AG04450 (cell line): ENCODE data around the gene SAT2. TPM values are rescaled to one million over a fixed set of nuclear protein-coding genes. Genes with fewer than 3 reads are reported as not detected.

ENCODE experiments used
- CTCF ChIA-PET: fragments of 300-600, 350-600 bp; formaldehyde crosslinking; extraction: SDS; loops from one replicate; lab custom pipeline; 2022; ENCODE audit warnings: antibody characterized with exemption, inconsistent platforms; lab: Charles Lee
- POLR2A ChIA-PET: fragments of 350-600 bp; formaldehyde crosslinking; extraction: SDS; loops from one replicate; lab custom pipeline; 2021; ENCODE audit warnings: antibody characterized with exemption, inconsistent platforms; lab: Yijun Ruan, JAX
- DNase-seq: peaks from one replicate; pipeline ENCODE4 v3.0.0-alpha.2; 2011; ENCODE audit warnings: low read depth, low spot score
- H3K27ac ChIP-seq: one replicate; pipeline ENCODE4 v1.5.1; 2012; ENCODE audit warnings: low read depth, low read length, control low read depth
- H3K27me3 ChIP-seq: one replicate; pipeline ENCODE4 v1.6.0; 2012; ENCODE audit warnings: low read length; ENCODE audit not compliant: control insufficient read depth, insufficient read depth
- H3K4me3 ChIP-seq: 2 replicates; pipeline ENCODE4 v1.5.1; 2011; ENCODE audit warnings: mild to moderate bottlenecking, low read depth, low read length, control low read depth
- H3K9me3 ChIP-seq: 2 replicates; pipeline ENCODE4 v1.5.1; 2012; ENCODE audit warnings: low read length; ENCODE audit not compliant: control insufficient read depth, insufficient read depth
- polyA plus RNA-seq: library from polyadenylated mRNA; depleted of rRNA; stranded (reverse); fragments of >200 nt; gene quantifications from 2 replicates; pipeline ENCODE4 v1.2.3, GENCODE V29; 2011
- TF ChIP-seq, protein P1 (sequence below): IDR thresholded peaks from 2 replicates; pipeline ENCODE4 v1.5.1; 2011; ENCODE audit warnings: low read depth, low read length, control low read depth, inconsistent platforms

Gene SAT2
- polyA plus RNA-seq, 1 experiment = 54.1 TPM

GRCh38 chr17:7640783-7641182 is 13.2 kb upstream of the SAT2 start:
- H3K27ac ChIP-seq = no peak overlapping the region
- peaks cover 7% of the 10 kb centered on the region for H3K27me3 ChIP-seq
- H3K4me3 ChIP-seq = no peak overlapping the region
- TF ChIP-seq, protein P1, sequence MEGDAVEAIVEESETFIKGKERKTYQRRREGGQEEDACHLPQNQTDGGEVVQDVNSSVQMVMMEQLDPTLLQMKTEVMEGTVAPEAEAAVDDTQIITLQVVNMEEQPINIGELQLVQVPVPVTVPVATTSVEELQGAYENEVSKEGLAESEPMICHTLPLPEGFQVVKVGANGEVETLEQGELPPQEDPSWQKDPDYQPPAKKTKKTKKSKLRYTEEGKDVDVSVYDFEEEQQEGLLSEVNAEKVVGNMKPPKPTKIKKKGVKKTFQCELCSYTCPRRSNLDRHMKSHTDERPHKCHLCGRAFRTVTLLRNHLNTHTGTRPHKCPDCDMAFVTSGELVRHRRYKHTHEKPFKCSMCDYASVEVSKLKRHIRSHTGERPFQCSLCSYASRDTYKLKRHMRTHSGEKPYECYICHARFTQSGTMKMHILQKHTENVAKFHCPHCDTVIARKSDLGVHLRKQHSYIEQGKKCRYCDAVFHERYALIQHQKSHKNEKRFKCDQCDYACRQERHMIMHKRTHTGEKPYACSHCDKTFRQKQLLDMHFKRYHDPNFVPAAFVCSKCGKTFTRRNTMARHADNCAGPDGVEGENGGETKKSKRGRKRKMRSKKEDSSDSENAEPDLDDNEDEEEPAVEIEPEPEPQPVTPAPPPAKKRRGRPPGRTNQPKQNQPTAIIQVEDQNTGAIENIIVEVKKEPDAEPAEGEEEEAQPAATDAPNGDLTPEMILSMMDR = no peak
- POLR2A ChIA-PET = no interaction called here
- peaks cover 7% of the 10 kb centered on the region; the same call in 1 of the 2 replicates for H3K9me3 ChIP-seq
- no peak for DNase-seq
- CTCF ChIA-PET = interaction anchor here (1.2 kb wide), 1 partner anchor 9 kb away, joined by 3 read pairs; no protein-coding TSS in a partner anchor

GRCh38 chr17:7636163-7636562 is 8.5 kb upstream of the SAT2 start:
- peaks cover 7% of the 10 kb centered on the region; the same call in 1 of the 2 replicates for H3K9me3 ChIP-seq

DNA sequence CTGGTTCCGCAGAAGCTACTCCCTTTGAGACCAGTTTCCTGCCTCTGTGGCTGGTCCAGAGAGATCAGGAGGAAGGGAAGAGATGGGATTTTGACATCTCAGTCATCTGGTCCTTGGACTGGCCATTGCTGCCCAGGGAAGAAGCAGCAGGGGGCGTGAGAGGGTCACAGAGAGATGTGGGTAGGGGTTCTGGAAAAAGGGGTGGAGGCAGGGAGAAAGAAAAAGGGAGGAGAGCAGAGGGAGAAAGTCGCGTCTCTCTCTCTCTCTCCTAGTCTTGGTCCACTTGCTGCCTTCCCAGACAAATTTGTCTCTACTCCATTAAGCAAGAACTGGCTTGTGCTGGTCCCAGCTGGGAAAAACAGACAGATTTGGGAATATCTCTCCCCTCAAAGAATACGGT is 6.8 kb upstream of the SAT2 start:
- CTCF ChIA-PET = interaction anchor here (0.5 to 6.2 kb wide), 6 partner anchors 8 to 560 kb away, joined by 3 to 134 read pairs (median 6); partner anchors contain the start of genes TP53 and WRAP53
- POLR2A ChIA-PET = interaction anchor here (0.6 to 3.7 kb wide), 2 partner anchors 53 to 278 kb away, joined by 3 to 17 read pairs; partner anchors contain the start of genes TP53 and WRAP53
- Histone ChIP-seq H3K27ac (no peak overlapping the region), H3K27me3 (peaks cover 3% of the 10 kb centered on the region), H3K4me3 (no peak overlapping the region), H3K9me3 (no peaks in the 10 kb centered on the region)
- DNase-seq = no peak
- TF ChIP-seq, protein P1 = peak; percentile 77

More at GRCh38 chr17:7636163-7636562, 8.5 kb upstream of the SAT2 start:
- ChIA-PET POLR2A (no interaction called here), CTCF (interaction anchor here (0.6 to 1.0 kb wide), 3 partner anchors 8 to 103 kb away, joined by 3 to 5 read pairs (median 4); partner anchors contain the start of genes SAT2 and TP53)
- peaks cover 3% of the 10 kb centered on the region for H3K27me3 ChIP-seq
- H3K27ac ChIP-seq = no peak overlapping the region
- TF ChIP-seq, protein P1 = no peak
- DNase-seq = no peak
- H3K4me3 ChIP-seq = no peak overlapping the region

GRCh38 chr17:7633093-7633492 is 5.5 kb upstream of the SAT2 start:
- ChIA-PET POLR2A (interaction anchor here (3.7 kb wide), 1 partner anchor 55 kb away, joined by 17 read pairs; the partner anchor contains the start of genes TP53 and WRAP53), CTCF (interaction anchor here (0.6 to 6.2 kb wide), 13 partner anchors 9 to 530 kb away, joined by 3 to 134 read pairs (median 6); partner anchors contain the start of genes FXR2, TP53 and WRAP53)
- no peak for DNase-seq
- no peak overlapping the region for H3K27ac ChIP-seq
- no peak overlapping the region for H3K4me3 ChIP-seq
- H3K27me3 ChIP-seq = no peaks in the 10 kb centered on the region
- TF ChIP-seq, protein P1 = no peak
- H3K9me3 ChIP-seq = no peaks in the 10 kb centered on the region

DNA sequence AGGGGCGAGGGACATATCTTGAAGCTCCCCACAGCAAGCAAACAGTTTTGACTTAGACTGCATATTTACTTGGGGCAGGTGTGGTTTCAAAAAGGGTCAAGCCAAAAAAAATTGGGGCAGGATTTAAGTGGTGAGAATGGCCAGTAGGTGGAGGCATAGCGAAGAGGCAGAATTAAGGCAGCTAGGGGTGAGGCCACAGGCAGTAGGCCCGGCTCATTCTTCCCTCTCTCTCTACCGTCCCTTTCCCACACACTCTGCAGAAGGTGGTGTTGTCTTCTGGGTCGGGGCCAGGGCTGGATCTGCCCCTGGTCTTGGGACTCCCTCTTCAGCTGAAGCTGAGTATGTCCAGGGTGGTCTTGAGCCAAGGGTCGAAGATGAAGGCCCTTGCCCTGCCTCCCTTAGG is 4.9 kb upstream of the SAT2 start:
- Histone ChIP-seq H3K4me3 (no peak overlapping the region), H3K9me3 (no peaks in the 10 kb centered on the region), H3K27me3 (no peaks in the 10 kb centered on the region), H3K27ac (no peak overlapping the region)
- TF ChIP-seq, protein P1 = peak; percentile 68
- no peak for DNase-seq
- ChIA-PET CTCF (interaction anchor here (0.5 to 6.2 kb wide), 21 partner anchors 8 to 358 kb away, joined by 3 to 134 read pairs (median 5); partner anchors contain the start of genes ATP1B2, FXR2, TP53 and WRAP53), POLR2A (interaction anchor here (0.6 to 3.7 kb wide), 2 partner anchors 17 to 55 kb away, joined by 3 to 17 read pairs; partner anchors contain the start of genes TP53 and WRAP53)
